GM23338 (cell line): ENCODE results near the gene KLHL26. TPM values are rescaled to one million over a fixed set of nuclear protein-coding genes. Genes with fewer than 3 reads are reported as not detected.

Experiments
- ATAC-seq: fragments of 200-7000 bp; cut with Tn5 transposase; 3 replicates; pipeline ENCODE4 v1.9.1; 2020
- DNase-seq: peaks from one replicate; pipeline ENCODE4 v3.0.0-alpha.2; 2015; ENCODE audit warnings: low spot score
- H2AFZ ChIP-seq: fragments of 200-600 bp; sonication (generic); 2 replicates; pipeline ENCODE4 v1.8.0; 2016; ENCODE audit warnings: antibody characterized with exemption, mild to moderate bottlenecking, moderate library complexity
- H3F3A ChIP-seq: fragments of 200-600 bp; sonication (generic); replicated peaks from 2 replicates; pipeline ENCODE4 v1.8.0; 2017; ENCODE audit warnings: antibody characterized with exemption, mixed run types, low read depth
- H3K27ac ChIP-seq: fragments of 200-600 bp; sonication (generic); 2 replicates; pipeline ENCODE4 v1.6.1; 2016; ENCODE audit warnings: low read depth
- H3K27me3 ChIP-seq: fragments of 200-600 bp; sonication (generic); 2 replicates; pipeline ENCODE4 v1.8.0; 2016; ENCODE audit warnings: mild to moderate bottlenecking, mixed run types, moderate library complexity; ENCODE audit not compliant: insufficient read depth
- H3K36me3 ChIP-seq: fragments of 200-600 bp; sonication (generic); 2 replicates; pipeline ENCODE4 v1.8.0; 2016; ENCODE audit warnings: mild to moderate bottlenecking; ENCODE audit not compliant: insufficient read depth
- H3K4me1 ChIP-seq: fragments of 200-600 bp; sonication (generic); 2 replicates; pipeline ENCODE4 v1.8.0; 2016; ENCODE audit warnings: mild to moderate bottlenecking, moderate library complexity; ENCODE audit not compliant: insufficient read depth
- H3K4me2 ChIP-seq: fragments of 200-600 bp; sonication (generic); 2 replicates; pipeline ENCODE4 v1.7.1; 2017; ENCODE audit warnings: mixed run types
- H3K4me3 ChIP-seq: fragments of 200-600 bp; sonication (generic); 2 replicates; pipeline ENCODE4 v1.6.1; 2016; ENCODE audit warnings: mixed run types
- H3K79me2 ChIP-seq: fragments of 200-600 bp; sonication (generic); replicated peaks from 2 replicates; pipeline ENCODE4 v1.8.0; 2017; ENCODE audit warnings: mild to moderate bottlenecking; ENCODE audit not compliant: insufficient read depth
- H3K9me2 ChIP-seq: fragments of 200-600 bp; sonication (generic); 2 replicates; pipeline ENCODE4 v1.8.0; 2017; ENCODE audit not compliant: insufficient read depth
- H4K20me1 ChIP-seq: fragments of 200-600 bp; sonication (generic); replicated peaks from 2 replicates; pipeline ENCODE4 v1.8.0; 2017; ENCODE audit warnings: mild to moderate bottlenecking; ENCODE audit not compliant: insufficient read depth
- H3K27ac Mint-ChIP-seq: 2 replicates; pipeline ENCODE4 v1.8.0; 2020; ENCODE audit warnings: inconsistent platforms, mild to moderate bottlenecking, moderate library complexity, mixed read lengths
- H3K27me3 Mint-ChIP-seq: 3 replicates; pipeline ENCODE4 v1.8.0; 2022; ENCODE audit warnings: low read depth, mild to moderate bottlenecking, moderate library complexity, mixed read lengths, inconsistent platforms; ENCODE audit not compliant: insufficient read depth, poor library complexity
- H3K36me3 Mint-ChIP-seq: 3 replicates; pipeline ENCODE4 v1.8.0; 2021; ENCODE audit warnings: low read depth, mild to moderate bottlenecking, inconsistent platforms, moderate library complexity, mixed read lengths
- H3K4me1 Mint-ChIP-seq: 3 replicates; pipeline ENCODE4 v1.8.0; 2020; ENCODE audit warnings: mild to moderate bottlenecking, inconsistent platforms, mixed read lengths
- H3K4me3 Mint-ChIP-seq: 3 replicates; pipeline ENCODE4 v1.8.0; 2021; ENCODE audit warnings: moderate library complexity, mild to moderate bottlenecking, inconsistent platforms, mixed read lengths
- H3K9me3 Mint-ChIP-seq: 3 replicates; pipeline ENCODE4 v1.8.0; 2020; ENCODE audit warnings: moderate library complexity, mild to moderate bottlenecking, inconsistent platforms, mixed read lengths
- CREB1 ChIP-seq: fragments of 250-450 bp; sonication (Bioruptor Pico); IDR thresholded peaks from 2 replicates; pipeline ENCODE4 v1.5.0; 2020; ENCODE audit warnings: low read depth, mild to moderate bottlenecking, moderate library complexity
- EZH2phosphoT487 ChIP-seq: fragments of 200-600 bp; sonication (generic); IDR thresholded peaks from one replicate; pipeline ENCODE4 v1.8.1; 2018; ENCODE audit warnings: antibody characterized with exemption; ENCODE audit not compliant: unreplicated experiment
- NANOG ChIP-seq: IDR thresholded peaks from 2 replicates; pipeline ENCODE4 v1.6.1; 2016; ENCODE audit warnings: antibody characterized with exemption, borderline replicate concordance
- POLR2AphosphoS5 ChIP-seq: IDR thresholded peaks from 2 replicates; pipeline ENCODE4 v1.6.1; 2016; ENCODE audit warnings: antibody characterized with exemption, low read depth
- ZNF114 ChIP-seq: fragments of 250-450 bp; sonication (Bioruptor Pico); IDR thresholded peaks from 2 replicates; pipeline ENCODE4 v1.5.0; 2020; ENCODE audit warnings: mild to moderate bottlenecking, moderate library complexity
- polyA plus RNA-seq: library from polyadenylated mRNA; unstranded; fragments of >200 nt; fragmentation: Nextera tagmentation; extraction: Ambion mirVana; gene quantifications from 2 replicates; pipeline ENCODE4 v1.2.1, GENCODE V29; 2016
- total RNA-seq: library from RNA; depleted of rRNA; stranded (reverse); fragments of >200 nt; shearing (Covaris generic); gene quantifications from 2 replicates; pipeline ENCODE4 v1.2.3, GENCODE V29; 2014
- TF ChIP-seq, protein P1 (sequence below): fragments of 250-450 bp; sonication (Bioruptor Pico); IDR thresholded peaks from 2 replicates; pipeline ENCODE4 v1.5.0; 2020; ENCODE audit warnings: mild to moderate bottlenecking, moderate library complexity
- TF ChIP-seq, protein P2 (sequence below): IDR thresholded peaks from 2 replicates; pipeline ENCODE4 v1.6.1; 2016; ENCODE audit warnings: antibody characterized with exemption
- TF ChIP-seq, protein P3 (sequence below), 2 experiments: fragments of 200-600 bp in 1 of 2; sonication (generic) in 1 of 2; conservative IDR thresholded peaks; 2 replicates each; pipeline versions ENCODE4 v1.5.1 to v1.6.1; 2016 to 2017; ENCODE audit warnings: antibody characterized with exemption in 2 of 2, low read depth in 2 of 2, mild to moderate bottlenecking in 2 of 2, moderate library complexity in 1 of 2

KLHL26 gene
- total and polyA plus RNA-seq, 2 experiments from 2014 or later, result 3.6 to 11.2 TPM

DNA sequence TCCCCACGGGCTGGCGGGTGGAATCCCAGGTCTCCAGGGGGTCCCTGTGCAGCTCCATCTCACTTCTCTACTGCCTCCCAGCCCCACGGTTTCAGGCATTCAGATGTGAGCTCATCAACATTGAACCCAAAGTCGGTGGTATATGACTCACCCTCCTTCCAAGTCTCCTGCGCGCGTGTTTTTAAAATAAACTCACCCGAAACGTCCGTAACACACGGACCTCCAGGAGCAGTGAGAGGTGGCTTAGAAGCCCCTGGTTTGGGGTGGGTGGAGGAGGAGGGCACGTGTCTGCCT, 32.6 kb downstream of the KLHL26 start:
- no peaks in the 10 kb centered on the region for H3K9me3 Mint-ChIP-seq
- no peak overlapping the region for H3K4me3 Mint-ChIP-seq
- Histone ChIP-seq H3K27ac (no peak overlapping the region), H3K9me2 (no peaks in the 10 kb centered on the region), H4K20me1 (no peaks in the 10 kb centered on the region), H3F3A (peaks cover 13% of the 10 kb centered on the region; the same call in 1 of the 2 replicates), H3K36me3 (no peaks in the 10 kb centered on the region), H3K4me3 (no peak overlapping the region), H3K27me3 (no peaks in the 10 kb centered on the region), H3K79me2 (no peaks in the 10 kb centered on the region), H2AFZ (no peak overlapping the region), H3K4me1 (no peaks in the 10 kb centered on the region; the same call in 1 of the 2 replicates), H3K4me2 (no peak overlapping the region)
- peaks cover 10% of the 10 kb centered on the region; the same call in 2 of the 3 replicates for H3K36me3 Mint-ChIP-seq
- H3K27ac Mint-ChIP-seq, result no peak overlapping the region
- DNase-seq (no peak), ATAC-seq (no peak)
- H3K4me1 Mint-ChIP-seq, result peaks cover 9% of the 10 kb centered on the region
- H3K27me3 Mint-ChIP-seq, result peaks cover 6% of the 10 kb centered on the region
- TF ChIP-seq, protein P1, sequence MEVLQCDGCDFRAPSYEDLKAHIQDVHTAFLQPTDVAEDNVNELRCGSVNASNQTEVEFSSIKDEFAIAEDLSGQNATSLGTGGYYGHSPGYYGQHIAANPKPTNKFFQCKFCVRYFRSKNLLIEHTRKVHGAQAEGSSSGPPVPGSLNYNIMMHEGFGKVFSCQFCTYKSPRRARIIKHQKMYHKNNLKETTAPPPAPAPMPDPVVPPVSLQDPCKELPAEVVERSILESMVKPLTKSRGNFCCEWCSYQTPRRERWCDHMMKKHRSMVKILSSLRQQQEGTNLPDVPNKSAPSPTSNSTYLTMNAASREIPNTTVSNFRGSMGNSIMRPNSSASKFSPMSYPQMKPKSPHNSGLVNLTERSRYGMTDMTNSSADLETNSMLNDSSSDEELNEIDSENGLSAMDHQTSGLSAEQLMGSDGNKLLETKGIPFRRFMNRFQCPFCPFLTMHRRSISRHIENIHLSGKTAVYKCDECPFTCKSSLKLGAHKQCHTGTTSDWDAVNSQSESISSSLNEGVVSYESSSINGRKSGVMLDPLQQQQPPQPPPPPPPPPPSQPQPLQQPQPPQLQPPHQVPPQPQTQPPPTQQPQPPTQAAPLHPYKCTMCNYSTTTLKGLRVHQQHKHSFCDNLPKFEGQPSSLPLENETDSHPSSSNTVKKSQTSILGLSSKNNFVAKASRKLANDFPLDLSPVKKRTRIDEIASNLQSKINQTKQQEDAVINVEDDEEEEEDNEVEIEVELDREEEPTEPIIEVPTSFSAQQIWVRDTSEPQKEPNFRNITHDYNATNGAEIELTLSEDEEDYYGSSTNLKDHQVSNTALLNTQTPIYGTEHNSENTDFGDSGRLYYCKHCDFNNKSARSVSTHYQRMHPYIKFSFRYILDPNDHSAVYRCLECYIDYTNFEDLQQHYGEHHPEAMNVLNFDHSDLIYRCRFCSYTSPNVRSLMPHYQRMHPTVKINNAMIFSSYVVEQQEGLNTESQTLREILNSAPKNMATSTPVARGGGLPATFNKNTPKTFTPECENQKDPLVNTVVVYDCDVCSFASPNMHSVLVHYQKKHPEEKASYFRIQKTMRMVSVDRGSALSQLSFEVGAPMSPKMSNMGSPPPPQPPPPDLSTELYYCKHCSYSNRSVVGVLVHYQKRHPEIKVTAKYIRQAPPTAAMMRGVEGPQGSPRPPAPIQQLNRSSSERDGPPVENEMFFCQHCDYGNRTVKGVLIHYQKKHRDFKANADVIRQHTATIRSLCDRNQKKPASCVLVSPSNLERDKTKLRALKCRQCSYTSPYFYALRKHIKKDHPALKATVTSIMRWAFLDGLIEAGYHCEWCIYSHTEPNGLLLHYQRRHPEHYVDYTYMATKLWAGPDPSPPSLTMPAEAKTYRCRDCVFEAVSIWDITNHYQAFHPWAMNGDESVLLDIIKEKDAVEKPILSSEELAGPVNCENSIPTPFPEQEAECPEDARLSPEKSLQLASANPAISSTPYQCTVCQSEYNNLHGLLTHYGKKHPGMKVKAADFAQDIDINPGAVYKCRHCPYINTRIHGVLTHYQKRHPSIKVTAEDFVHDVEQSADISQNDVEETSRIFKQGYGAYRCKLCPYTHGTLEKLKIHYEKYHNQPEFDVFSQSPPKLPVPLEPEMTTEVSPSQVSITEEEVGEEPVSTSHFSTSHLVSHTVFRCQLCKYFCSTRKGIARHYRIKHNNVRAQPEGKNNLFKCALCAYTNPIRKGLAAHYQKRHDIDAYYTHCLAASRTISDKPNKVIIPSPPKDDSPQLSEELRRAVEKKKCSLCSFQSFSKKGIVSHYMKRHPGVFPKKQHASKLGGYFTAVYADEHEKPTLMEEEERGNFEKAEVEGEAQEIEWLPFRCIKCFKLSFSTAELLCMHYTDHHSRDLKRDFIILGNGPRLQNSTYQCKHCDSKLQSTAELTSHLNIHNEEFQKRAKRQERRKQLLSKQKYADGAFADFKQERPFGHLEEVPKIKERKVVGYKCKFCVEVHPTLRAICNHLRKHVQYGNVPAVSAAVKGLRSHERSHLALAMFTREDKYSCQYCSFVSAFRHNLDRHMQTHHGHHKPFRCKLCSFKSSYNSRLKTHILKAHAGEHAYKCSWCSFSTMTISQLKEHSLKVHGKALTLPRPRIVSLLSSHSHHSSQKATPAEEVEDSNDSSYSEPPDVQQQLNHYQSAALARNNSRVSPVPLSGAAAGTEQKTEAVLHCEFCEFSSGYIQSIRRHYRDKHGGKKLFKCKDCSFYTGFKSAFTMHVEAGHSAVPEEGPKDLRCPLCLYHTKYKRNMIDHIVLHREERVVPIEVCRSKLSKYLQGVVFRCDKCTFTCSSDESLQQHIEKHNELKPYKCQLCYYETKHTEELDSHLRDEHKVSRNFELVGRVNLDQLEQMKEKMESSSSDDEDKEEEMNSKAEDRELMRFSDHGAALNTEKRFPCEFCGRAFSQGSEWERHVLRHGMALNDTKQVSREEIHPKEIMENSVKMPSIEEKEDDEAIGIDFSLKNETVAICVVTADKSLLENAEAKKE (CRISPR knock-in tag), result no peak
- no peak for TF ChIP-seq ZNF114 (CRISPR knock-in tag)

DNA sequence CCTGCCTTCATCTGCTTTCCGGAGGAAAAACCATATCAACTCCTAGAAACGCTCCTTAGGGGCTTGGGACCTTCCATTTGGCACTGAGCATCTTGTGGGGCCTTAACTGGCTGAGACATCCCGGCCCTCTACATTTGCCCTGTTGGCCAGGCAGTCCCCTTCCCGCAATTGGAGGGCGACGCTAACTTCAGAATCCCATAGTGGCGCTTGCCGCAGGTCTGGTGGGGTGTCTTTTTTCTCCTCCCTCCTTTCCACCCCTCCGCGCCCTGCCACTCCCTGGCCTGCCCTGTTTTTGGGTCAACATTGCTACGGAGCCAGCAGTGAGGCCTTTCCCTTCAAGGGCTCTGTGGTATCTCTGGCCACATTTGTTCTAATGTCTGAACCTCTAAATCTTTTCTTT, 33.1 kb downstream of the KLHL26 start:
- Histone ChIP-seq H3K9me2 (no peaks in the 10 kb centered on the region), H3F3A (peaks cover 13% of the 10 kb centered on the region; the same call in 1 of the 2 replicates), H3K36me3 (no peaks in the 10 kb centered on the region), H4K20me1 (no peaks in the 10 kb centered on the region), H3K4me2 (no peak overlapping the region), H3K4me3 (no peak overlapping the region), H2AFZ (no peak overlapping the region), H3K4me1 (no peaks in the 10 kb centered on the region; the same call in 1 of the 2 replicates), H3K27me3 (no peaks in the 10 kb centered on the region), H3K79me2 (no peaks in the 10 kb centered on the region), H3K27ac (no peak overlapping the region)
- Mint-ChIP-seq H3K27ac (no peak overlapping the region), H3K4me3 (no peak overlapping the region), H3K4me1 (peaks cover 9% of the 10 kb centered on the region), H3K36me3 (peaks cover 10% of the 10 kb centered on the region; the same call in 2 of the 3 replicates), H3K27me3 (peaks cover 6% of the 10 kb centered on the region), H3K9me3 (no peaks in the 10 kb centered on the region)
- DNase-seq (no peak), ATAC-seq (no peak)
- TF ChIP-seq EZH2phosphoT487 (no peak), CREB1 (no peak), NANOG (no peak), POLR2AphosphoS5 (no peak)
- TF ChIP-seq, protein P2, sequence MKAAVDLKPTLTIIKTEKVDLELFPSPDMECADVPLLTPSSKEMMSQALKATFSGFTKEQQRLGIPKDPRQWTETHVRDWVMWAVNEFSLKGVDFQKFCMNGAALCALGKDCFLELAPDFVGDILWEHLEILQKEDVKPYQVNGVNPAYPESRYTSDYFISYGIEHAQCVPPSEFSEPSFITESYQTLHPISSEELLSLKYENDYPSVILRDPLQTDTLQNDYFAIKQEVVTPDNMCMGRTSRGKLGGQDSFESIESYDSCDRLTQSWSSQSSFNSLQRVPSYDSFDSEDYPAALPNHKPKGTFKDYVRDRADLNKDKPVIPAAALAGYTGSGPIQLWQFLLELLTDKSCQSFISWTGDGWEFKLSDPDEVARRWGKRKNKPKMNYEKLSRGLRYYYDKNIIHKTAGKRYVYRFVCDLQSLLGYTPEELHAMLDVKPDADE, result no peak
- TF ChIP-seq, protein P3, sequence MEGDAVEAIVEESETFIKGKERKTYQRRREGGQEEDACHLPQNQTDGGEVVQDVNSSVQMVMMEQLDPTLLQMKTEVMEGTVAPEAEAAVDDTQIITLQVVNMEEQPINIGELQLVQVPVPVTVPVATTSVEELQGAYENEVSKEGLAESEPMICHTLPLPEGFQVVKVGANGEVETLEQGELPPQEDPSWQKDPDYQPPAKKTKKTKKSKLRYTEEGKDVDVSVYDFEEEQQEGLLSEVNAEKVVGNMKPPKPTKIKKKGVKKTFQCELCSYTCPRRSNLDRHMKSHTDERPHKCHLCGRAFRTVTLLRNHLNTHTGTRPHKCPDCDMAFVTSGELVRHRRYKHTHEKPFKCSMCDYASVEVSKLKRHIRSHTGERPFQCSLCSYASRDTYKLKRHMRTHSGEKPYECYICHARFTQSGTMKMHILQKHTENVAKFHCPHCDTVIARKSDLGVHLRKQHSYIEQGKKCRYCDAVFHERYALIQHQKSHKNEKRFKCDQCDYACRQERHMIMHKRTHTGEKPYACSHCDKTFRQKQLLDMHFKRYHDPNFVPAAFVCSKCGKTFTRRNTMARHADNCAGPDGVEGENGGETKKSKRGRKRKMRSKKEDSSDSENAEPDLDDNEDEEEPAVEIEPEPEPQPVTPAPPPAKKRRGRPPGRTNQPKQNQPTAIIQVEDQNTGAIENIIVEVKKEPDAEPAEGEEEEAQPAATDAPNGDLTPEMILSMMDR (conservative IDR thresholded peaks at IDR 0.05; ENCODE audit: low read depth in 2 of 2), result no peak
